HFFc6 (cell line): ENCODE data around the gene RBM24. TPM values are rescaled to one million over a fixed set of nuclear protein-coding genes. Genes with fewer than 3 reads are reported as not detected.
"Not testable (repeated sequence)": the region's sequence is repeated elsewhere in the genome, so short reads cannot be mapped to it uniquely, and the experiment has no call there.

ENCODE experiments used
- DNase-seq: peaks from one replicate; pipeline ENCODE4 v3.0.0-alpha.2; 2018
- H3K27ac Mint-ChIP-seq: 2 replicates; pipeline ENCODE4 v1.8.0; 2020; ENCODE audit warnings: mild to moderate bottlenecking, mixed read lengths
- H3K27me3 Mint-ChIP-seq: 2 replicates; pipeline ENCODE4 v1.8.0; 2021; ENCODE audit warnings: mild to moderate bottlenecking, moderate library complexity, mixed read lengths; ENCODE audit not compliant: insufficient read depth
- H3K36me3 Mint-ChIP-seq: 2 replicates; pipeline ENCODE4 v1.8.0; 2021; ENCODE audit warnings: low read depth, mixed read lengths
- H3K4me1 Mint-ChIP-seq: 2 replicates; pipeline ENCODE4 v1.8.0; 2020; ENCODE audit warnings: low read depth, mixed read lengths
- H3K4me3 Mint-ChIP-seq: 2 replicates; pipeline ENCODE4 v1.8.0; 2020; ENCODE audit warnings: mild to moderate bottlenecking, moderate library complexity, mixed read lengths
- H3K9me3 Mint-ChIP-seq: 2 replicates; pipeline ENCODE4 v1.8.0; 2020; ENCODE audit warnings: mild to moderate bottlenecking, mixed read lengths
- CTCF ChIP-seq: fragments of 200-600 bp; sonication (generic); IDR thresholded peaks from 2 replicates; pipeline ENCODE4 v1.5.0; 2021; ENCODE audit warnings: antibody characterized with exemption, mild to moderate bottlenecking
- total RNA-seq, 6 experiments: library from RNA; stranded (reverse); fragmentation: NEBNext Ultra II Directional; extraction: Animal tissue kit (Norgen Biotek cat#: 25700); gene quantifications; 2 replicates in 1 of 6; 3 replicates in 5 of 6; pipeline ENCODE4 v1.2.3, GENCODE V29; 2021

Gene RBM24
- total RNA-seq, 6 experiments from 2014 or later: 24.1 to 35.9 (median 33.3) TPM

DNA sequence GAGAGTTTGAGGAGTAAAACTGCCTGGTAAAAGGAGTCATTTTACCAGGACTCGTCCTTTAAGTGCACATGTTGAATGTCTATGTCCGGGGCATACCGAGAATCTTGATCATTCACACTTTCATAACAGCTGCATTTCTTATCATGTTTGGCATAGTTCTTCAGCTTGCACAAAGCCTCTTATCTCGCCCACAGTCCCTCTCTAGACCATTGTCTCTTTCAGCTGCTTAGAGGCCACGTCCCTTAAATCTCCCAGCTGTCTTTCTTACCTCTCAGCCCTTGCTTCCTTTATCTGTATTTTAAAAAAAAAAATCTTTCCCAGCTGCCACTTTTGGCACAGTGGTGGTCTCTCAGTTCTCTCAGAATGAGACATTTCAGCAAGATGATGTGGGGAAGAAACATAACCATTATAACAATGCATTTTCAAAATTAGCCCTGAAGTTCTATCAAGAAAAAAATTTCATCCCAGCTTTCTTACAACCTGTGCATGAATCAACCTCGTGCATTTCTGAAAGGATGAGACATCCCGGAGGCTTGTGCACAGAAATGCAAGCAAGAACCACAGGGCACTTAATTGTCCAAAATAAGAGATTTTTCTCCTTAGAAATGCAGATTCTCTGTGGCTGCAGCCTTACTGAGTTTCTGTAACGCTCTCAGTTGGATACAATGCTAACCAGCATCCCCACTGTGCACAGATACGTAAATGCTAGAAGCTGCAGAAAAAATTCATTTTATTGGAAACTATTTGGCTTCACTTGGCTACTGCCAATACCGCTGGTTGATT lies 24.2 kb downstream of the RBM24 start:
- Mint-ChIP-seq H3K9me3 (no peaks in the 10 kb centered on the region), H3K36me3 (peaks cover 7% of the 10 kb centered on the region; the same call in 1 of the 2 replicates), H3K4me1 (peaks cover 10% of the 10 kb centered on the region), H3K4me3 (peak overlapping the region; percentile 33), H3K27me3 (no peaks in the 10 kb centered on the region; the same call in 1 of the 2 replicates), H3K27ac (0 out of 2 replicates have a peak overlapping the region, but pooled peaks have one; percentile 3)
- peak; percentile 31 for DNase-seq
- TF ChIP-seq CTCF: no peak

GRCh38 chr6:17311595-17312311 lies 30.6 kb downstream of the RBM24 start:
- Mint-ChIP-seq H3K36me3 (no peaks in the 10 kb centered on the region), H3K4me1 (peaks cover 19% of the 10 kb centered on the region), H3K9me3 (no peaks in the 10 kb centered on the region), H3K27ac (peak overlapping the region; percentile 62), H3K27me3 (no peaks in the 10 kb centered on the region; the same call in 1 of the 2 replicates), H3K4me3 (no peak overlapping the region)
- DNase-seq: peak; percentile 25
- no peak for TF ChIP-seq CTCF

DNA sequence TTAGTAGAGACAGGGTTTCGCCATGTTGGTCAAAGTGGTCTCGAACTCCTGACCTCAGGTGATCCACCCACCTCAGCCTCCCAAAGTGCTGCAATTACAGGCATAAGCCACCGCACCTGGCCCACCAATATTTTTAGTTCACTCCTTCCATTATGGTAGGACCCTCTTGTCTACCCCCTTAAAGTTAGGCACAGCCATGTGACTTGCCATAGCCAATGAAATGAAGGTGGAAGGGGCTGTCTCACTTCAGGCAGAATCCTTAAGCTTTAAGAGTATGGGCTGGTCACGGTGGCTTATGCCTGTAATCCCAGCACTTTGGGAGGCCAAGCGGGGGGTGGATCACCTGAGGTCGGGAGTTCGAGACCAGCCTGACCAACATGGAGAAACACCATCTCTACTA lies 32.1 kb downstream of the RBM24 start:
- H3K9me3 Mint-ChIP-seq, H3K27ac Mint-ChIP-seq, H3K27me3 Mint-ChIP-seq, H3K4me3 Mint-ChIP-seq, H3K36me3 Mint-ChIP-seq, DNase-seq: not testable (repeated sequence)
- H3K4me1 Mint-ChIP-seq: peaks cover 19% of the 10 kb centered on the region

- H3K27ac Mint-ChIP-seq: no peak overlapping the region
- peaks cover 19% of the 10 kb centered on the region for H3K4me1 Mint-ChIP-seq
- no peaks in the 10 kb centered on the region for H3K36me3 Mint-ChIP-seq
- no peaks in the 10 kb centered on the region for H3K9me3 Mint-ChIP-seq
- TF ChIP-seq CTCF: no peak
- DNase-seq: no peak
- no peak overlapping the region for H3K4me3 Mint-ChIP-seq
- no peaks in the 10 kb centered on the region; the same call in 1 of the 2 replicates for H3K27me3 Mint-ChIP-seq
Measured at GRCh38 chr6:17313971-17314370, 32.8 kb downstream of the RBM24 start.

DNA sequence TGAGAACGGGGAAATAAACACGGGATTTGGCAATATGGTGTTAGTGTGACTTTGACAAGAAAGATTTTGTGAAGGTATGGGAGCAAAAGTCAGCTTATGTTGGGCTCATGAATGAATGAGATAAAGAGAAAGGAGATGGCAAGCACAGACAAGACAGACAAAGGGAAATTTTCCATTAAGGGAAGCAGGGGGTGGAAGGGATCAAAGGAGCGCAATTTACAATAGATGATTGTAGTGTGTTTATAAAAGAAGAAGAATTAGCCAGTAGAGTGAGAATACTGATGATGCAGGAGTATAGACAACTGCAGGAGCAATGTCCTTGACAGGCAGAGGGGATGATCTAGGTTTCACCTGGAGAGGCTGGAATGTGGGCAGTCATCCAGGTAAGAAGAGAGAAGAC lies 34.1 kb downstream of the RBM24 start:
- no peak for DNase-seq
- Mint-ChIP-seq H3K4me3 (no peak overlapping the region), H3K9me3 (no peaks in the 10 kb centered on the region), H3K4me1 (peaks cover 19% of the 10 kb centered on the region), H3K27ac (no peak overlapping the region), H3K36me3 (no peaks in the 10 kb centered on the region), H3K27me3 (no peaks in the 10 kb centered on the region; the same call in 1 of the 2 replicates)
- TF ChIP-seq CTCF: no peak
